Measurements from ENCODE around the gene MSI2. TPM values are rescaled to one million over a fixed set of nuclear protein-coding genes. Genes with fewer than 3 reads are reported as not detected.

The MSI2 gene
- total RNA-seq, 4 donors from 2014 or later = 60.7 to 101 (median 70.9) TPM

- intact Hi-C loops (cut with DNase I) = no loop called here
- 77 to 80% methylated on average over 19 of the region's 19 CpGs for WGBS, 2 donors
- TF ChIP-seq CTCF (IDR thresholded peaks at IDR 0.05) (no peak), POLR2A (IDR thresholded peaks at IDR 0.05) (no peak)
- Histone ChIP-seq H3K4me3 (replicated peaks in 1 of 3) (no peak overlapping the region), H3K27ac (no peak overlapping the region), H3K4me1 (peaks cover 4 to 19% of the 10 kb centered on the region in 2 donors), H3K9me3 (no peaks in the 10 kb centered on the region), H3K36me3 (no peaks in the 10 kb centered on the region), H3K27me3 (no peaks in the 10 kb centered on the region)
- DNase-seq = no peak
Measured at GRCh38 chr17:57548421-57549410, 292.4 kb downstream of the MSI2 start.

GRCh38 chr17:57549468-57549867 is 293.1 kb downstream of the MSI2 start:
- intact Hi-C loops (cut with DNase I) = no loop called here
- Histone ChIP-seq H3K4me1 (peaks cover 7 to 25% of the 10 kb centered on the region in 2 donors), H3K27me3 (no peaks in the 10 kb centered on the region), H3K9me3 (no peaks in the 10 kb centered on the region), H3K4me3 (replicated peaks in 1 of 3) (no peak overlapping the region), H3K27ac (no peak overlapping the region), H3K36me3 (no peaks in the 10 kb centered on the region)
- no peak for DNase-seq
- WGBS, 2 donors = 94 to 96% methylated on average over 3 of the region's 3 CpGs
- no peak for TF ChIP-seq CTCF (IDR thresholded peaks at IDR 0.05)
- no peak for TF ChIP-seq POLR2A (IDR thresholded peaks at IDR 0.05)

- Histone ChIP-seq H3K4me1 (peaks cover 9 to 28% of the 10 kb centered on the region in 2 donors), H3K9me3 (no peaks in the 10 kb centered on the region), H3K27ac (no peak overlapping the region), H3K4me3 (replicated peaks in 1 of 3) (no peak overlapping the region), H3K27me3 (no peaks in the 10 kb centered on the region), H3K36me3 (no peaks in the 10 kb centered on the region)
- TF ChIP-seq POLR2A (IDR thresholded peaks at IDR 0.05) = no peak
- no peak for TF ChIP-seq CTCF (IDR thresholded peaks at IDR 0.05)
- no peak for DNase-seq
- intact Hi-C loops (cut with DNase I) = loop anchor here (10.0 kb wide), 1 partner anchor 305 kb away; no protein-coding TSS in a partner anchor
- WGBS, 2 donors = 86 to 95% methylated on average over 10 of the region's 10 CpGs
Measured at GRCh38 chr17:57550016-57550415, 293.7 kb downstream of the MSI2 start.

- Histone ChIP-seq H3K27me3 (no peaks in the 10 kb centered on the region), H3K4me3 (replicated peaks in 1 of 3) (no peak overlapping the region), H3K4me1 (peaks cover 9 to 28% of the 10 kb centered on the region in 2 donors), H3K36me3 (no peaks in the 10 kb centered on the region), H3K9me3 (no peaks in the 10 kb centered on the region), H3K27ac (no peak overlapping the region)
- intact Hi-C loops (cut with DNase I) = loop anchor here (10.0 kb wide), 1 partner anchor 306 kb away; no protein-coding TSS in a partner anchor
- TF ChIP-seq CTCF (IDR thresholded peaks at IDR 0.05) = no peak
- no peak for TF ChIP-seq POLR2A (IDR thresholded peaks at IDR 0.05)
- WGBS, 2 donors = 83 to 87% methylated on average over 11 of the region's 11 CpGs
- no peak for DNase-seq
Measured at GRCh38 chr17:57550668-57551315, 294.5 kb downstream of the MSI2 start.

Measured in thyroid gland (tissue), 4 donors.